CD4-positive, alpha-beta T cell treated with Interleukin-15 for 4 hours (primary cell): ENCODE measurements around the gene NDST3.

Experiments used
- DNase-seq: peaks from one replicate; pipeline ENCODE4 v3.0.0-alpha.2; 2020; ENCODE audit warnings: low spot score

NDST3 gene

DNA sequence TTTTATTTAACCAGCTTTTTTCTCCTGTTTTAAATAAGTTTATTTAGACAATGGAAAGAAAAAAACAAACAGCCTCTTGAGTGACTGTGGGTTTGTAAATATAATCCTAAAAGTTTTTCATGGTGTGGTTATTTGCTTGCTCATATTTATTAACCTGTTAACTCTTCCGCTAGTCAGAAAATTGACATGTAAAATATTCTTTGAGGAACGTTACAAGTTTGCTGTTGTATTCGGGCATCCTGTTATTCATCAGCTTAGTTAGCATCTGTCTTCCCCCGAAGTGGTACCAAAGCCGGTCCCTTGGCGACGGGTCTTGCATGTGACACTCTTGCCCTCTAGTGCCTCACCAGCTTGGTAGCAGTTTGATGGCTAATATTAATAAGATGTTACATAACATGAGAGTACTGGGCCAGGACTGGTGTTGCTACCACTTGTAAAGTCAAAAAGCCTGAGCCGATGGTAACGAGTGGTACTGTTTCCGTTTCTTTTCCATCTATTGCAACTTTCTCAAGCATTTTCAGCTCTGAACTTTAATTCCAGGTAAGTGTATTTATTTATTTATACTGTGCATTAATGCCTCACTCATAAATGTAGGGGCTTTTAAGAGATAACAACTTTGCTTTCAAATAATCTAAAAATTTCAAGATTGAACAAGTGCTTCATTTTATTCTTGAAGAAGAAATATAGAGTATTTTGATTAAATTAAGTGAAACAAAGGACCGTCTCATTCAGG, at the start of gene NDST3:
Gene NDST3 (plus strand): TSS at position 434 of the 733 bp plus-strand sequence. CDS start 19,425 bp downstream, outside the sequence.
- no peak for DNase-seq

- no peak for DNase-seq
These were observed 48.0 kb upstream of the NDST3 start for GRCh38 chr4:117986321-117986720.

DNA sequence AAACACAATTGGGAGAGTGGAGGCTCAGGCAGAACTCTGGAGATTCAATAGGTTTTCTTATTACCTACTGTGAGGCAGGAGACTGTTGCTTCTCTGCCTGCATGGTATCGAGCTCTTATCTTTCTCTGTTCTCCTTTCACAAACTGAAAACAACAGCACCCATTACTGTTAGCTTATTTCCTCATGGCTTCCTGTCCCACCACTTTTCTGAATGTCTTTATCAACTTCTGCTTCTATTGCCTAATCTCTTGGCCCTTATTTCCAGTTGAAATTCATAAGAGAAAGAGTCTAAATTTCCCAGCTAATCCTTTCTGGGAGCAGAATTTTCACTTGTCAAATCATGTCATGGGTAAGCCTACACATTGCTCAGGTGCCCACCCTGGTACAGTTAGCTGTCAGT, 46.8 kb upstream of the NDST3 start:
- DNase-seq = no peak

DNA sequence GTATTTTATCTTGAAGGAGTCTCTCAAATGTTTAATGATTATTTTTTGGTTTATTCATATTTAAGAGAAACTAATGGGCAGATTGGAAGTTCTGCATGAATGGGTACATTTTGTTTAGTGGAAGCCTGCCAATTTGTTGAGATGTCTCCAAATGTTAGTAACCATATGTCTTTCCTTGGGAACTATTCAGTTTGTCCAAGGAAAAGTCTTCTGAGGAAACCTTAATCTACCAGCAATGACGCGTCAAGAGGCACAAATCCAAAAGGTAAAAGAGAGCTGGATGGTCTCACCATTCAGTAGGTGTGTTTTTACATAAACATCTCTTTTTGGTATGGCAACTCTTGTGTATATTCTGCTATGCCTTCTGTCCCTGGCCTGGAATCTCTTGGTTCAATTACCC, 37.4 kb upstream of the NDST3 start:
- DNase-seq = no peak

- no peak for DNase-seq
These were observed 30.2 kb upstream of the NDST3 start for GRCh38 chr4:118004088-118004487.

- no peak for DNase-seq
These were observed 28.4 kb upstream of the NDST3 start for GRCh38 chr4:118005883-118006282.

GRCh38 chr4:118012142-118012541, 22.1 kb upstream of the NDST3 start:
- no peak for DNase-seq

GRCh38 chr4:118014831-118015230, 19.5 kb upstream of the NDST3 start:
- no peak for DNase-seq

DNA sequence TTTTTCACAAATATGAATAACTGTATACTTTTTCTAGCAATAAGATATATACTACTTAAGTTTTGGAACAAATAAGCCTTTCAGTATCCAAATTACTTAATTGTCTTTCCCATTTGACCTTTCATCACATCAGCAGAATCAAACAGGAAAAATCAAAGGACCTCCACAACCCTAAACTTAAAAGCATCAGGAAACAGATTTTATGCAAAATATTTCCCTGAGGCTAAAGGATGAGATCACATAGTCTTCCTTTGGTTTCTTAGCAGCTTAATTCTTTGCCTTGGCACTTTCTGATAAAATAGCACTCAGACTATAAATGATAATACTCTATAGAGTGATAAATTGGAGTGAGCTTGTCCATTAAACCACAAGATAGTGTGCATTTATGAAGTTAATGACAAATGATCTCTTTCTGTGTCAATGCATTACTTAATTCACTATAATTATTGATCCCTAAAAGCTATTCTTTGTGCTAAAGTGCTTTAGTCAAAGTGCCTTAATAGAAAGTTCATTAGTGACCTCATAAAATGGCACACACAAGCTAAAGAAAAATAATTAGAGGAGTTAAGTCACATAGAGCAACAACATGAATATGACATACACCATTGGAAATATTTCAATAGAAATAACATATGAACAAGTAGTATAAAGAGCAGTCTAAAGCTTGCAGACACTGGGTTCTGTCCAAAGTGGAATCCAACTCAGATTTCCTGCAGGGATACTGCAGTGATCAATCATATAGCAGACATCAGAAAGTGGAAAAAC, 15.7 kb upstream of the NDST3 start:
- no peak for DNase-seq

DNA sequence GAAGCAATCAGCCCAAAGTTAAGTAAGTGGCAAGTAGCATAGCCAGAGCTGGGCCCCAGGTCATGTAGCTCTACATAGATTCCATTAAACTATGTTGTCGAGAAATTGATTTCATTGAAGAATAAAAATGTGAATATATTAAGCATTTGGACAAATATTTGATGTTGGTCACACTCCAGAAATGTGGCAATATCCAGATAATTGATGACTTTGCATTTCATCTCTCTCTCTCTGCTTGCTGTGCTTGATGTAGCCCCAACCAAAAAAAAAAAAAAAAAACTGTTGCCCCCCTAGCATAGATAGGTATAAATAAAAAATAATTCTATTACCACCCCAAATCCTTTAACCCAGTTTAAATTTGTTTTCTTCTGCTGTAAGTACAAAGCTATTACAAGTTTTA, 7.5 kb upstream of the NDST3 start:
- DNase-seq = no peak

DNA sequence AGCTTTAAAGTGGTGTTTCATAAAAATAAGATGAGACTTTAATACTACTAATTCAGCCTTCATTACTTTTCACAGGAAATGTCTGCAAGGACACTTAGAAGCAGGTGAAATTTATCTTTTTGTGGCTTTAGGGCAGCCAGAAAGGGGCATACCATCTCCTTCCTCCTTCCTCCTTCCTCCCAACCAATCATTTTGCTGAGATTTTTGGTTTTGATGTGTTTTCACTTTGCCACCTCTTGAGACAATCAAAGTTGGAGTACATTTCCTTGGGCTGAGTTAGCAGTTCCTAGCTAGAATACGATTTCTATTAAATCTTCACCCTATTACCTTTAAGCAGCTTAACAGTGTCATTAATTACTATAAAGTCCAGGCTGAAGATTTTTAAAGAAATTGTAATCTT, 5.1 kb upstream of the NDST3 start:
- DNase-seq = no peak

GRCh38 chr4:118032691-118033090, 1.6 kb upstream of the NDST3 start:
- DNase-seq = no peak

DNA sequence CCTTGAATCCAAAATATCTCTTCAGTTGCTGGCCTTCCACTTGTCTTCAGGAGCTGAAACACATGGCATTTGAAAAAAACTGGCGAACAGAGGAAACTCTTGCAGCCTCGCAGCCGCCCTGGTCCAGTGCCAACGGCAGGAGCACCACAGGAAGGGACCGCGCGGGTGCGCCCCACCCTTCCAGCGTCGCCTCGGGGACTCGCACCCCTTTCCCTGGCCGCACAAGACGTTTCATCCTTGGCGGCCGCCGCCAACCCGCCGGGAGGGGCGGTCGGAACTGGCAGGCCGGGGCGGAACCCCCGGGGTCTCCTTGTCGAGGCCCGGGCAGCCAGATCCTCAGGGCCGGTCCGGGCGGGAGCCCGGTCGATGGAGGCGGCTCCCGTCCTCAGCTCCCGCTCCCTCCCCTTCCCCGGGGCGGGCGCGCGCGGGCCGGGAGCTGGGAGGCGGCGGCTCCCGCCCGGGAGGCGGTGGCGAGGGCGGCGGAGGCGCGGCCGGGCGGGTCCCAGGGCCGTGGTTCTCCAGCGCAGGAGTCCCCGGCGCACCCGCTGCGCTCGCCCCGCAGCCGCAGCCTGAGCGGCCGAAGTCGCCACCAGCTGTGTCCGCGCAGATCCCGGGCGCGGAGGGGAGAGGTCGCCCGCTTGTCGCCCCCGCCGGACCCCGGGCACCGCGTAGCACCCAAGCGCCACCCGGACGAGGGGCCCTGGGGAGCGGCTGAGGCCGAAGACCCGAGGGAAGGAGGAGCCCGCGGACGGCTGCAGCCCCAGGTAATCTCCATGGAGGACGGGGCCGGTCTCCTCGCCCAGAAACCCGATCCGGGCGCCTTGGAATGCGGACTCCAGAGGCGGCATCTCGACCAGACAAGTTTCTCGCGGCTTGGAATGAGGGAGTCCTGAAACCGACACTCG, 886 bp upstream of the NDST3 start:
- no peak for DNase-seq

GRCh38 chr4:118035309-118035708, 1.0 kb downstream of the NDST3 start:
- DNase-seq = no peak

GRCh38 chr4:118036336-118036735, 2.0 kb downstream of the NDST3 start:
- DNase-seq = no peak

DNA sequence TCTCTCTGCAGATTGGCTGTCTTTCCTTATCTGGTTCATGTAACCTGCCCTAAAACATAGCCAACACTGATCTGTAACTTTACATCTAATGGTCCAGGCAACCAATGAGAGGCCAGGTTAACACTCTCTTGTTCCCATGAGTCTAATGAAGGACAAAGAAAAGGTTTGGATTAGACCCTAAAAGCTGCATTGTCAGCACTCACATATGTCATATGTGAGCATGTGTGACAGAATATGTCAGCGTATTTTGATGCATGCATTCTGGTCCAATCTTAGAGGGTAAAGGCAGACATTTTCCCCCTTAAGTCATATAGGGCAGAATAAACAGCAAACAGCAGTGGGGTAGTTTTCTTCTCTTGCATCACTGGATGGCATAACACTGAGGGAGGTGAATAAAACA, 3.7 kb downstream of the NDST3 start:
- DNase-seq = no peak

- DNase-seq = no peak
These were observed 12.0 kb downstream of the NDST3 start for GRCh38 chr4:118046323-118046722.

DNA sequence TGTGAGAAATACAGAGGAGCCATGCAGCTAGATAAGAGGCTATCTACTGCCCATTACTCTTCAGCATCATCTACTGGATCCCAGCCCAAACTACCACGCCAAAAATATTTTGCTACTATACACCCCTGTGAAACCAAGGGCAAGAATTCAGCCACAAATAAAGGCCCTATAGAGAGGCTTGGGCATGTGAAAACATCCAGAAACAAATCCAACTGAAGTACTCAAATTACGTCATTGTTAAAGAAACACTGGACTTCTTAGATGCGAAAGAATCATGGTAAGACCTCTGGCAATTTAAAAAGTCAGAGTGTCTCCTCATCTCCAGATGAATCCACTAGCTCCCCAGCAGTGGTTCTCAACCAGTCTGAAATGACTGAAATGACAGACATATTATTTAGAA, 12.8 kb downstream of the NDST3 start:
- DNase-seq = no peak

- no peak for DNase-seq
These were observed 24.7 kb downstream of the NDST3 start for GRCh38 chr4:118058955-118059354.

- no peak for DNase-seq
These were observed 25.1 kb downstream of the NDST3 start for GRCh38 chr4:118059397-118059796.

DNA sequence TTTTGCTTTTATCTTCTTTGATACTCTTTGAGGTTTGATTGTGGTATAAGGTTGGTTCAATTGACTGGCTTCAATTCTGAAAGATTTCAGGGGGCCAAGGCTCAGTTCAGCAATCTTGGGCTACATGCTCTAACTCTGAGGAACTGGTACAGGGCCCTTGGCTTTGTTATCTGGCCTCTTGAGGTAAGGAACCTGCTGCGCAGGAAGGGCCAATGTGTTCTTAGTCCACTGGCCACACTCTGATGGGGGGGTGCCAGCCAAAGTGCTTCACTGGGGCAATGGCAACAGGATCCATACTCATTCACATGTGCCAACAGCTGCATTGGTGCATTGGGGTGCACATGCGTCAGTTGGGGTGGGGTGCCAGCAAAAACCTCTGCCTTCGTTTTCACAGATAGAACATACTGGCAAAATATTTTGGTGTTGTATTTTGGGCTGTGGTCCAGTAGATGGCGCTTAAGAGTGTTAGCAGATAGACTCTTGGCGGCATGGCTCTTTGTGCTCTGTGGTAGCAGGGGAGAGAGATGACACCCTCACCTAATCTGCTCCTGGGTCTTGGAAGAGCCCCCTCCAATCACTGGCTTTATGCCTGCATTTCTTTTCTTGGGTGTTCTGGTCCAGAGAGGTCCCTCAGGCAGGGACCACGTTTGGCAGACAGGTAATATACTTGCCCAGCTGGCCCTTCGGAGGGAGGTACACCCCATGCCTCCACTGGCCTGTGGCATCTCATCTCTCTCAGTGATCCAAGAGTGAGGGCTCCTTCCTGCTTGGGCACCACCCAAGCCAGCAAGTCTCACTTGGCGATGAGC, 42.9 kb downstream of the NDST3 start:
- DNase-seq = no peak

DNA sequence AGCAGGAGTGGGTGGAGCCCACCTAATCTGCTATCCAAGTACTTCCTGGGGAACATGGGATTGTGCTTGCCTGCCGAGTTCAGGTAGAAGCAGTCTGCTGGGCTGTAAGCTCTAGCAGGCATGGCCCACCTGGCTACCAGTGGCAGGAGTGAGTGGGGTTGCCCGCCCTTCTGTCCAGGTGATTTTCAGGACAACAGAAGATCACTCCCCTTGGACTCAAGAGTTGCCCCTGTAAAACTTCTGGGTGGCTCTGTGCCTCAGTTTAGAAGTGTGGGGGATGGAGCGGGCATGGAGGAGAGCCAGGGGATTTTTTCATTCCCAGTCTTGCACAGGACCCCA, 43.5 kb downstream of the NDST3 start:
- DNase-seq = no peak
